Gastrocnemius medialis (tissue), 4 donors: ENCODE results near the gene DYNLT5. TPM values are rescaled to one million over a fixed set of nuclear protein-coding genes. Genes with fewer than 3 reads are reported as not detected.
"Not testable (repeated sequence)": the region's sequence is repeated elsewhere in the genome, so short reads cannot be mapped to it uniquely, and the experiment has no call there.

Experiments used
- ATAC-seq, 2 donors: fragments of 150-250 bp; one replicate each; pipeline ENCODE4 v1.9.1; 2016
- DNase-seq, 2 donors: peaks; one replicate each; pipeline ENCODE4 v3.0.0-alpha.2; 2019
- H3K27ac ChIP-seq, 4 donors: fragments of 200-600 bp; sonication (generic); 1 replicate in 1 of 4; 2 replicates in 3 of 4; pipeline ENCODE4 v1.5.1; 2016 to 2018; ENCODE audit warnings: mild to moderate bottlenecking in 2 of 4, moderate library complexity in 1 of 4
- H3K27me3 ChIP-seq, 3 donors: fragments of 200-600 bp; sonication (generic) in 2 of 3; 1 replicate in 1 of 3; 2 replicates in 2 of 3; pipeline versions ENCODE4 v1.5.1 to v1.6.0; 2016 to 2019; ENCODE audit warnings: mild to moderate bottlenecking in 1 of 3, moderate library complexity in 1 of 3
- H3K36me3 ChIP-seq, 2 donors: fragments of 200-600 bp; sonication (generic) in 1 of 2; one replicate each; pipeline ENCODE4 v1.5.1; 2017 to 2018
- H3K4me1 ChIP-seq, 2 donors: fragments of 200-600 bp; sonication (generic) in 1 of 2; one replicate each; pipeline ENCODE4 v1.5.1; 2016 to 2017; ENCODE audit warnings: mild to moderate bottlenecking in 2 of 2
- H3K4me3 ChIP-seq, 4 donors: fragments of 200-600 bp; sonication (generic) in 3 of 4; 1 replicate in 1 of 4; 2 replicates in 3 of 4; pipeline ENCODE4 v1.5.1; 2016 to 2019; ENCODE audit warnings: mild to moderate bottlenecking in 2 of 4
- H3K9me3 ChIP-seq, 3 donors: fragments of 200-600 bp; sonication (generic) in 2 of 3; 1 replicate in 1 of 3; 2 replicates in 2 of 3; pipeline ENCODE4 v1.5.1; 2016 to 2019
- POLR2A ChIP-seq, 2 donors: fragments of 450-650 bp; IDR thresholded peaks; one replicate each; pipeline ENCODE4 v1.6.1; 2017; ENCODE audit warnings: antibody characterized with exemption in 2 of 2, mild to moderate bottlenecking in 2 of 2, moderate library complexity in 2 of 2
- in situ Hi-C, 4 donors: fragments of 200-750 bp; cut with MboI; loops; one replicate each; pipeline versions ENCODE4 v1.15.0 to v1.8.0; 2017; ENCODE audit warnings: low sequenced_read_pairs in 4 of 4
- intact Hi-C: fragments of 100-400 bp; cut with DNase I; formaldehyde crosslinking; loops from one replicate; pipeline ENCODE4 v1.15.1; 2023; ENCODE audit warnings: low total_unique reads
- total RNA-seq, 4 donors: library from RNA; depleted of rRNA; stranded (reverse); fragments of >200 nt; gene quantifications; one replicate each; pipeline versions ENCODE4 v1.1.0 to v1.2.3, GENCODE V29; 2016
- TF ChIP-seq, protein P1 (sequence below), 5 experiments: fragments of 450-650 bp in 3 of 5; fragments of 200-600 bp in 2 of 5; sonication (generic) in 2 of 5; IDR thresholded peaks in 4 of 5; conservative IDR thresholded peaks in 1 of 5; 1 replicate in 4 of 5; 2 replicates in 1 of 5; pipeline ENCODE4 v1.5.1; 2016 to 2019; ENCODE audit warnings: antibody characterized with exemption in 5 of 5, mild to moderate bottlenecking in 3 of 5, moderate library complexity in 3 of 5

Gene DYNLT5
- total RNA-seq, 4 donors from 2014 or later, result 1.6 TPM; not detected in 3

DNA sequence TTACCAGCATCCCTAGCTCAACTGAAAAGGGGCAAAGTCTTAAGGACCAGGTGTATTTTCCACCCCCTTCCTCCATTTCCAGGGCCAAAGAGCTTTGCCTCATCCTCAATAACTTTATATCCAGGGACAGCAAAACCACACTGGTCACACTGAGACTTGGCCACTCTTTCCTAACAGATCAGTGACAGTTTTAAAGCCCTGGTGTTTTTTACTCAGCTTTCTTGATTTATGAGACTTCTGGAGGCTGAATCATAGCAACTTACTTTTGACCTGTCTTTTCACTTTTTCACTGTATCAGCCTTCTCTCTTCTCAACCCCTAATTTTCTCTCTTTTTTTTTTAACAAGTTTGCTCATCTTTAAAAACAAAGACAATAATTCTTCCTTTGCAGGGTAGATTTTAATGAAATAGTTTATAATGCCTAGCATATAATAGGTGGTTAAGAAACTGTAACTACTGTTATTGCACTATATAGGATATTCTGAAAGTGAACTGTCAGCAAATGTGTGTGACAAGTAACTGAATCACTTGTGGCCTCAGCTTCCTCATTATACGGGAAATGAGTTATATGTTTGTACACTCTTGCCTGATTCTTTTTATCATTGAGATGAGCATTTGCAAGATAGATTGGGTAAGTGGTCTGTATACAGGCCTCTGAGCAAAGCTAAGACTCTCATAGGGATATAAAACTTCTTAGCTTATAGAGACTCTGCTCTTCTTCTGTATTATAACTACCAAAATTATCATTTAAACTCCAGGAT lies 19.7 kb upstream of the DYNLT5 start:
- peak in 1 of 2 donors; percentile 30 for ATAC-seq
- no peak overlapping the region for H3K4me3 ChIP-seq
- H3K36me3 ChIP-seq, result no peaks in the 10 kb centered on the region
- H3K9me3 ChIP-seq, result no peaks in the 10 kb centered on the region
- no peaks in the 10 kb centered on the region for H3K27me3 ChIP-seq
- in situ Hi-C loops (loop anchor here in 1 of 4 donors (25.0 kb wide), 1 partner anchor 495 kb away; no protein-coding TSS in a partner anchor), intact Hi-C loops (no loop called here)
- no peak overlapping the region for H3K27ac ChIP-seq
- DNase-seq, result no peak
- TF ChIP-seq, protein P1, sequence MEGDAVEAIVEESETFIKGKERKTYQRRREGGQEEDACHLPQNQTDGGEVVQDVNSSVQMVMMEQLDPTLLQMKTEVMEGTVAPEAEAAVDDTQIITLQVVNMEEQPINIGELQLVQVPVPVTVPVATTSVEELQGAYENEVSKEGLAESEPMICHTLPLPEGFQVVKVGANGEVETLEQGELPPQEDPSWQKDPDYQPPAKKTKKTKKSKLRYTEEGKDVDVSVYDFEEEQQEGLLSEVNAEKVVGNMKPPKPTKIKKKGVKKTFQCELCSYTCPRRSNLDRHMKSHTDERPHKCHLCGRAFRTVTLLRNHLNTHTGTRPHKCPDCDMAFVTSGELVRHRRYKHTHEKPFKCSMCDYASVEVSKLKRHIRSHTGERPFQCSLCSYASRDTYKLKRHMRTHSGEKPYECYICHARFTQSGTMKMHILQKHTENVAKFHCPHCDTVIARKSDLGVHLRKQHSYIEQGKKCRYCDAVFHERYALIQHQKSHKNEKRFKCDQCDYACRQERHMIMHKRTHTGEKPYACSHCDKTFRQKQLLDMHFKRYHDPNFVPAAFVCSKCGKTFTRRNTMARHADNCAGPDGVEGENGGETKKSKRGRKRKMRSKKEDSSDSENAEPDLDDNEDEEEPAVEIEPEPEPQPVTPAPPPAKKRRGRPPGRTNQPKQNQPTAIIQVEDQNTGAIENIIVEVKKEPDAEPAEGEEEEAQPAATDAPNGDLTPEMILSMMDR (IDR thresholded peaks at IDR 0.05 in 4 of 5, conservative IDR thresholded peaks at IDR 0.05 in 1 of 5), result no peak
- no peak for TF ChIP-seq POLR2A (IDR thresholded peaks at IDR 0.05)
- no peaks in the 10 kb centered on the region for H3K4me1 ChIP-seq

DNA sequence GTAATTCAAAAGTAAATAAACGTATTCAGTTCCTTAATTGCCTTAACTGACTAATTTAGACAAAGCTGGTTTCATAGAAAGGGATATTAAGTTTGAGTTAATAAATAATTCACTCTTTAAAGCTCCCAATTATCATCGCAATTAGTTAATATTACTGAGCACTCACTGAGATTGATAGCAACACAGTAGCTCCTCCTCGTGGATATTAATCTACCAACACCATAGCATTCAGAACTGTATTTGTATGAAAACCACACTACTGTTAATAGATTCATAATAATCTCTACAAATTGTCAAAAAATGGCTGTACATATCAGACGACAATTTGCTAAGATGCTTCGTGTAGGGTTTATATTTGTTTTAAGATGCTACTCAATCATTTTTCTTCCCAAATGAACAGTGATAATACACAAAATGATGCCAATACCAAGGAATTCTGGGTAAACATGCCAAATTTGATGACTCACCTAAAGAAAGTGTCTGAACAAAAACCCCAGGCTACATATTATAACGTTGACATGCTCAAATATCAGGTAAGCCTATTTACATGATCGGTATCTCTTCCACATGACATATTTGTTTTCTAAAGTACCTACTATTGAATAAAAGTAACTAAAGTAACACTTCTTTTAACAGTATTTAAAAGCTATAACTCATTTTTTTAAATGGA lies 18.8 kb upstream of the DYNLT5 start:
- in situ Hi-C loops, result loop anchor here in 1 of 4 donors (25.0 kb wide), 1 partner anchor 496 kb away; no protein-coding TSS in a partner anchor
- intact Hi-C loops, result no loop called here
- ATAC-seq, result no peak

DNA sequence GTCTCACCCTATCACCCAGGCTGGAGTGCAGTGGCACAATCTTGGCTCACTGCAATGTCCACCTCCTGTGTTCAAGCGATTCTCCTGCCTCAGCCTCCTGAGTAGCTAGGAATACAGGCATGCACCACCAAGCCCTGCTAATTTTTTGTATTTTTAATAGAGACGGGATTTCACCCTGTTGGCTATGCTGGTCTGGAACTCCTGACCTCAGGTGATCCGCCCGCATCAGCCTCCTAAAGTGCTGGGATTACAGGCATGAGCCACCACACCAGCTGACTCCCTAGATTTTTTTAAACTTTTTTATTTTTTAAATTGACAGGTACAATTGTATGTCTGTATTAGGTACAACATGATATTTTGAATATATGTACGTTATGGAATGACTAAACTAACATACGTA lies 17.7 kb upstream of the DYNLT5 start:
- H3K27me3 ChIP-seq, H3K4me1 ChIP-seq, ATAC-seq, H3K9me3 ChIP-seq, H3K27ac ChIP-seq, H3K36me3 ChIP-seq, DNase-seq, H3K4me3 ChIP-seq, intact Hi-C loops: not testable (repeated sequence)
- in situ Hi-C loops, result loop anchor here in 1 of 4 donors (25.0 kb wide), 1 partner anchor 497 kb away; no protein-coding TSS in a partner anchor

More for the DNA sequence above, 18.8 kb upstream of the DYNLT5 start:
- Histone ChIP-seq H3K4me1 (no peaks in the 10 kb centered on the region), H3K9me3 (no peaks in the 10 kb centered on the region), H3K27me3 (no peaks in the 10 kb centered on the region), H3K4me3 (no peak overlapping the region), H3K27ac (no peak overlapping the region), H3K36me3 (no peaks in the 10 kb centered on the region)
- no peak for DNase-seq
- no peak for TF ChIP-seq POLR2A (IDR thresholded peaks at IDR 0.05)
- TF ChIP-seq, protein P1 (IDR thresholded peaks at IDR 0.05 in 4 of 5, conservative IDR thresholded peaks at IDR 0.05 in 1 of 5), result no peak

DNA sequence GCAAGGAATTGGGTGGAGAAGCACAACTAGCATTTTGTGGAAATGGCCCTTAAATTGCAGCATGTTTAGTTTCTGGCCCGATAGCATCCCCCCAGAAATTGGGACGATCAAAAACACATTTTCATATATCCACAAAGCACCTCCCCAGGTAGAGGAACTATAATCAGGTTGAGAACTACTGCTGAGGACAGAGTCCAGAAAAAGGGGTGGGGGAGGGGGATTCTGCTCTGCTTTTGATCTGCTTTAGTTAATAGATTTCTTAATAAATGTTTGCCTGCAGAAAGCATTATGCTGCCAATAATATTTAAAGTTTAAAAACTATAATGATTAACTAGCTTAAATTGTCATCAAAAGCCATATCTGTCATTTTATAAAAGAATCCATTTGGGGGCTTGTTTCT lies 14.4 kb upstream of the DYNLT5 start:
- ATAC-seq (no peak), DNase-seq (no peak)
- Histone ChIP-seq H3K27ac (no peak overlapping the region), H3K27me3 (no peaks in the 10 kb centered on the region), H3K36me3 (no peaks in the 10 kb centered on the region), H3K9me3 (no peaks in the 10 kb centered on the region), H3K4me3 (no peak overlapping the region), H3K4me1 (no peaks in the 10 kb centered on the region)
- TF ChIP-seq, protein P1 (IDR thresholded peaks at IDR 0.05 in 4 of 5, conservative IDR thresholded peaks at IDR 0.05 in 1 of 5), result no peak
- in situ Hi-C loops, result loop anchor here in 1 of 4 donors (25.0 kb wide), 1 partner anchor 501 kb away; no protein-coding TSS in a partner anchor
- intact Hi-C loops, result no loop called here
